ENCODE results near the gene STAG3. TPM values are rescaled to one million over a fixed set of nuclear protein-coding genes. Genes with fewer than 3 reads are reported as not detected.
"Not testable (repeated sequence)": the region's sequence is repeated elsewhere in the genome, so short reads cannot be mapped to it uniquely, and the experiment has no call there.

STAG3 gene
- total RNA-seq, 4 donors from 2014 or later: 0.96 to 9.4 (median 2.2) TPM; not detected in 1

DNA sequence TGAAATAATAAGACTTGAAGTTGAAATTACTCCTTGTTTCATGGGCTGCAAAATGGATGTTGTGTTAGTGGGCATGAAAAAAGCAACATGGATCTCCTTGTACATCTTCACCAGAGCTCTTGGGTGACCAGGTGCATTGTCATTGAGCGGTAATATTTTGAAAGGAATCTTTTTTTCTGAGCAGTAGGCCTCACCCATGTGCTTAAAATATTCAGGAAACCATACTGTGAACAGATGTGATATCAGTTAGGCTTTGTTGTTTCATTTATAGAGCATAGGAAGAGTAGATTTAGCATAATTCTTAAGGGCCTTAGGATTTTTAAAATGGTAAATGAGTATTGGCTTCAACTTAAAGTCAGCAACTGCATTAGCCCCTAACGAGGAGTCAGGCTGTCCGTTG lies 15.3 kb downstream of the STAG3 start:
- TF ChIP-seq POLR2AphosphoS5 (IDR thresholded peaks at IDR 0.05) (no peak), EP300 (IDR thresholded peaks at IDR 0.05; ENCODE audit: low read depth) (no peak), POLR2A (IDR thresholded peaks at IDR 0.05) (no peak)
- TF ChIP-seq, protein P1, sequence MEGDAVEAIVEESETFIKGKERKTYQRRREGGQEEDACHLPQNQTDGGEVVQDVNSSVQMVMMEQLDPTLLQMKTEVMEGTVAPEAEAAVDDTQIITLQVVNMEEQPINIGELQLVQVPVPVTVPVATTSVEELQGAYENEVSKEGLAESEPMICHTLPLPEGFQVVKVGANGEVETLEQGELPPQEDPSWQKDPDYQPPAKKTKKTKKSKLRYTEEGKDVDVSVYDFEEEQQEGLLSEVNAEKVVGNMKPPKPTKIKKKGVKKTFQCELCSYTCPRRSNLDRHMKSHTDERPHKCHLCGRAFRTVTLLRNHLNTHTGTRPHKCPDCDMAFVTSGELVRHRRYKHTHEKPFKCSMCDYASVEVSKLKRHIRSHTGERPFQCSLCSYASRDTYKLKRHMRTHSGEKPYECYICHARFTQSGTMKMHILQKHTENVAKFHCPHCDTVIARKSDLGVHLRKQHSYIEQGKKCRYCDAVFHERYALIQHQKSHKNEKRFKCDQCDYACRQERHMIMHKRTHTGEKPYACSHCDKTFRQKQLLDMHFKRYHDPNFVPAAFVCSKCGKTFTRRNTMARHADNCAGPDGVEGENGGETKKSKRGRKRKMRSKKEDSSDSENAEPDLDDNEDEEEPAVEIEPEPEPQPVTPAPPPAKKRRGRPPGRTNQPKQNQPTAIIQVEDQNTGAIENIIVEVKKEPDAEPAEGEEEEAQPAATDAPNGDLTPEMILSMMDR (IDR thresholded peaks at IDR 0.05): no peak
- WGBS, 2 donors (ENCODE audit: low coverage in 1 of 2): 79 to 91% methylated on average over 2 to 3 of the region's 3 CpGs
- Histone ChIP-seq H3K4me1 (peaks cover 0 to 20% (median 2%) of the 10 kb centered on the region in 4 donors), H3K36me3 (no peaks in the 10 kb centered on the region), H3K27me3 (no peaks in the 10 kb centered on the region), H3K9me3 (no peaks in the 10 kb centered on the region), H3K4me3 (no peak overlapping the region), H3K27ac (no peak overlapping the region)
- intact Hi-C loops (cut with DNase I; ENCODE audit: low total_unique reads) (no loop called here), in situ Hi-C loops (cut with MboI; ENCODE audit: low pct_ligation_motif_present in 1 of 4, low pct_unique_long_range_greater_than_20kb in 1 of 4, low sequenced_read_pairs in 3 of 4) (no loop called here)
- DNase-seq: no peak

GRCh38 chr7:100195222-100195621 lies 17.5 kb downstream of the STAG3 start:
- Histone ChIP-seq H3K9me3 (no peaks in the 10 kb centered on the region), H3K36me3 (no peaks in the 10 kb centered on the region), H3K27me3 (no peaks in the 10 kb centered on the region), H3K27ac (no peak overlapping the region), H3K4me3 (no peak overlapping the region), H3K4me1 (peaks cover 0 to 20% (median 2%) of the 10 kb centered on the region in 4 donors)
- in situ Hi-C loops (cut with MboI; ENCODE audit: low pct_ligation_motif_present in 1 of 4, low pct_unique_long_range_greater_than_20kb in 1 of 4, low sequenced_read_pairs in 3 of 4): no loop called here
- no peak for DNase-seq
- WGBS, 2 donors (ENCODE audit: low coverage in 1 of 2): 63 to 74% methylated on average over 2 of the region's 2 CpGs
- intact Hi-C loops (cut with DNase I; ENCODE audit: low total_unique reads): no loop called here
- TF ChIP-seq, protein P1 (IDR thresholded peaks at IDR 0.05): no peak
- no peak for TF ChIP-seq POLR2A (IDR thresholded peaks at IDR 0.05)
- no peak for TF ChIP-seq EP300 (IDR thresholded peaks at IDR 0.05; ENCODE audit: low read depth)
- TF ChIP-seq POLR2AphosphoS5 (IDR thresholded peaks at IDR 0.05): no peak

DNA sequence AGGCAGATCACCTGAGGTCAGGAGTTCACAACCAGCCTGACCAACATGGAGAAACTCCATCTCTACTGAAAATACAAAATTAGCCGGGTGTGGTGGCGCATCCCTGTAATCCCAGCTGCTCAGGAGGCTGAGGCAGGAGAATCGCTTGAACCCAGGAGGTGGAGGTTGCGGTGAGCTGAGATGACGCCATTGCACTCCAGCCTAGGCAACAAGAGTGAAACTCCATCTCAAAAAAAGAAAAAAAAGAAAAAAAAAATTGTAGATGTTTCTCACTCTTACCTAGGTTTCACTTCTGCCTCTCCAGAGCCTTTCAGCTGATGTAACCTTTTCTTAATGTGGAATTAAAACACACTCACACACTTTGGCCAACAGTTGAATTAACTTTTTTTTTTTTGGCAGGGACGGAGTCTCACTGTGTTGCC lies 18.2 kb downstream of the STAG3 start:
- not testable (repeated sequence) for DNase-seq
- H3K4me1 ChIP-seq: peaks cover 0 to 23% (median 5%) of the 10 kb centered on the region in 4 donors

DNA sequence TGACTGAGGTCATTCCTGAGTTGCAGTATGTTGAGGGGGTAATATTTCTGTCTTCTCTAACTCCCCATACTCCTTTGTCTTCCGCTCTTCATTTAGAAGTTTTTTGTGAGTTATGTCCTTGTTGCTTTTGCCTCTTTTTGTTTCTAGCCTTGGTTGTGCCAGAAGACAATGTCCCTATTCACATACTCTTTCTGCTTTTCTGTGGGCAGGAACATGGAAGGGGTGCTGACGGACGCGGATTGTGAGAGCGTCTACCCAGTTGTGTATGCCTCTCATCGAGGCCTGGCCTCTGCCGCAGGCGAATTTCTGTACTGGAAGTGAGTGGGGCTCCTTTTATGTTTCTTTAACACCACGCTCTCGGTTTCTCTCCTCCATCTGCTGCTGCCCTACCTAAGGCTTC lies 20.5 kb downstream of the STAG3 start:
- H3K27me3 ChIP-seq: no peaks in the 10 kb centered on the region
- DNase-seq: no peak
- in situ Hi-C loops (cut with MboI; ENCODE audit: low pct_ligation_motif_present in 1 of 4, low pct_unique_long_range_greater_than_20kb in 1 of 4, low sequenced_read_pairs in 3 of 4): no loop called here
- intact Hi-C loops (cut with DNase I; ENCODE audit: low total_unique reads): no loop called here
- peaks cover 0 to 21% (median 4%) of the 10 kb centered on the region in 4 donors for H3K4me1 ChIP-seq
- no peak for TF ChIP-seq POLR2AphosphoS5 (IDR thresholded peaks at IDR 0.05)
- TF ChIP-seq, protein P1 (IDR thresholded peaks at IDR 0.05): no peak
- no peak for TF ChIP-seq EP300 (IDR thresholded peaks at IDR 0.05; ENCODE audit: low read depth)
- TF ChIP-seq POLR2A (IDR thresholded peaks at IDR 0.05): no peak
- 93 to 94% methylated on average over 6 to 10 of the region's 10 CpGs for WGBS, 2 donors (ENCODE audit: low coverage in 1 of 2)
- no peaks in the 10 kb centered on the region for H3K9me3 ChIP-seq
- no peak overlapping the region for H3K4me3 ChIP-seq
- no peak overlapping the region for H3K27ac ChIP-seq
- no peaks in the 10 kb centered on the region for H3K36me3 ChIP-seq

More for the DNA sequence above, 18.2 kb downstream of the STAG3 start:
- 60 to 87% methylated on average over 1 to 6 of the region's 6 CpGs for WGBS, 2 donors (ENCODE audit: low coverage in 1 of 2)
- intact Hi-C loops (cut with DNase I; ENCODE audit: low total_unique reads); H3K9me3 ChIP-seq; H3K4me3 ChIP-seq; H3K27me3 ChIP-seq; H3K36me3 ChIP-seq; H3K27ac ChIP-seq; in situ Hi-C loops (cut with MboI; ENCODE audit: low pct_ligation_motif_present in 1 of 4, low pct_unique_long_range_greater_than_20kb in 1 of 4, low sequenced_read_pairs in 3 of 4): not testable (repeated sequence)

GRCh38 chr7:100200693-100201092 lies 23.0 kb downstream of the STAG3 start:
- peaks cover 0 to 16% (median 4%) of the 10 kb centered on the region in 4 donors for H3K4me1 ChIP-seq
- no peaks in the 10 kb centered on the region for H3K27me3 ChIP-seq
- peak; percentile 58 for DNase-seq
- H3K4me3 ChIP-seq: no peak overlapping the region
- 59 to 67% methylated on average over 3 to 11 of the region's 11 CpGs for WGBS, 2 donors (ENCODE audit: low coverage in 1 of 2)
- intact Hi-C loops (cut with DNase I; ENCODE audit: low total_unique reads) (no loop called here), in situ Hi-C loops (cut with MboI; ENCODE audit: low pct_ligation_motif_present in 1 of 4, low pct_unique_long_range_greater_than_20kb in 1 of 4, low sequenced_read_pairs in 3 of 4) (no loop called here)
- no peaks in the 10 kb centered on the region for H3K9me3 ChIP-seq
- TF ChIP-seq, protein P1 (IDR thresholded peaks at IDR 0.05): no peak
- TF ChIP-seq EP300 (IDR thresholded peaks at IDR 0.05; ENCODE audit: low read depth) (no peak), POLR2A (IDR thresholded peaks at IDR 0.05) (no peak), POLR2AphosphoS5 (IDR thresholded peaks at IDR 0.05) (no peak)
- no peaks in the 10 kb centered on the region for H3K36me3 ChIP-seq
- H3K27ac ChIP-seq: no peak overlapping the region

Data from transverse colon (tissue), 4 donors.